GM11168 (cell line): ENCODE measurements around the gene ESR2.

ENCODE experiments used
- in situ Hi-C: fragments of 300-500 bp; cut with MboI; formaldehyde crosslinking; loops from one replicate; pipeline ENCODE4 v1.12.0; 2022; ENCODE audit warnings: low sequenced_read_pairs; ENCODE audit not compliant: unreplicated experiment

The ESR2 gene

GRCh38 chr14:64278458-64278857, 15.7 kb downstream of the ESR2 start:
- in situ Hi-C loops = no loop called here

DNA sequence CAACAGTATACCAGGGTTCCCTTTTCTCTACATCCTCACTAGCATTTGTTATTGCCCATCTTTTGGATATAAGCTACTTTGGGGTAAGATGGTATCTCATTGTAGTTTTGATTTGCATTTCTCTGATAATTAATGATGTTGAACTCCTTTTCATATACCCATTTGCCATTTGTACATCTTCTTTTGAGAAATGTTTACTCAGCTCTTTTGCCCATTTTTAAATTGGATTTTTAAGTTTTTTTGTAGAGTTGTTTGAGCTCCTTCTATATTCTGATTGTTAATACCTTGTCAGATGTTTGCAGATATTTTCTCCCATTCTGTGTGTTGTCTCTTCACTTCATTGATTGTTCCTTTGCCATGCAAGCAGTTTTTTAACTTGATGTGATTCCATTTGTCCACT, 22.2 kb downstream of the ESR2 start:
- in situ Hi-C loops = no loop called here

- in situ Hi-C loops = no loop called here
These were observed 27.9 kb downstream of the ESR2 start for GRCh38 chr14:64266239-64266638.

DNA sequence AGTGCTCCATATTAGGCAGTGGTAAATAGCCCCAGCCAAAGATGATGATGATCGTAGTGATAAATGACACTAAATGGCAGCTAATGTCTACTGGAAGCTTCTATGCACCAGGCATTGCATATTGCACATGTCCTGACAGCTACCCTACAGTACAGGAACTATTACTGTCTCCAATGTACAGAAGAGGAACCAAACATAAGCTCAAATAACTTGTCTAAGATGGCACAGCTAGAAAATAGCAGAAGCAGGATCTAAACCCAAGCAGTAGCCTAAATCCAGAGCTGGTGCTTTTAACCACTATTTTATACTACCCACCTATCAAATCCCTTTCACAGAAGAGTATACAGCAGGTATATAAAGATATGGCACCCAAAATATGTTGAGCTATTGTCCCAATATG, 28.9 kb downstream of the ESR2 start:
- in situ Hi-C loops = no loop called here

DNA sequence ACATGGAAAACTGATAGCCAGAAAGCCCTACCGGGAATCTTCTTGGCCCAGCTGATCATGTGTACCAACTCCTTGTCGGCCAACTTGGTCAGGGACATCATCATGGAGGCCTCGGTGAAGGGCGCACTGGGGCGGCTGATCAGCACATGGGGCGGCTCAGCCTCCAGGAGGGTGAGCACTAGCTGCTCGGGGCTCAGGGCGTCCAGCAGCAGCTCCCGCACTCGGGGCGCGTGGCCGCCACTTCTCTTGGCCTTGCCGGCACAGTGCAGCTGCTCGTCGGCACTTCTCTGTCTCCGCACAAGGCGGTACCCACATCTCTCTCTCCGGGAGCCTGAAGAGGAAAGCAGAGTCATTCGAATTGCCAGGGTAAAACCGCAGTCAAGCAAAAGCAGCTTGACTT, 33.8 kb downstream of the ESR2 start:
- in situ Hi-C loops = no loop called here

- in situ Hi-C loops = no loop called here
These were observed 38.4 kb downstream of the ESR2 start for GRCh38 chr14:64255756-64256155.

DNA sequence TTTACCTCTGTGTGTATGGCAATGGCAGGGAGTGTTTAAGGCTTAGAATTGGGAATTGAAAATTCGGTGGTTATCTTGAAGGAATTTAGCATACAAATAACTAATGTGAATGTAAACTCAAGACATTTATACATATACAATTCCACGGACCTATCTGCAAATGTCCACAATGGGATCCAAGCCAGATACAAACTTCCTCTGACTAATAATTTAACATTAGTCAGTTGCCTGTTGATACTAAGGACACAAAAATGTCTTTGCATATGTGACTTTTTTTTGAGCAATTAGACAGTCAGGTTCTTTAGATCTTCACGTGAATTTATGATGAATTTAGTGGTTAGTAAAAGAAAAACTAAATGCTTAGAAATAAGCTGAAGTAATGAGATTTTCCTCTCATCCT, 40.5 kb downstream of the ESR2 start:
- in situ Hi-C loops = no loop called here

GRCh38 chr14:64249363-64249762, 44.8 kb downstream of the ESR2 start:
- in situ Hi-C loops = no loop called here

- in situ Hi-C loops = no loop called here
These were observed 45.5 kb downstream of the ESR2 start for GRCh38 chr14:64248689-64249088.

DNA sequence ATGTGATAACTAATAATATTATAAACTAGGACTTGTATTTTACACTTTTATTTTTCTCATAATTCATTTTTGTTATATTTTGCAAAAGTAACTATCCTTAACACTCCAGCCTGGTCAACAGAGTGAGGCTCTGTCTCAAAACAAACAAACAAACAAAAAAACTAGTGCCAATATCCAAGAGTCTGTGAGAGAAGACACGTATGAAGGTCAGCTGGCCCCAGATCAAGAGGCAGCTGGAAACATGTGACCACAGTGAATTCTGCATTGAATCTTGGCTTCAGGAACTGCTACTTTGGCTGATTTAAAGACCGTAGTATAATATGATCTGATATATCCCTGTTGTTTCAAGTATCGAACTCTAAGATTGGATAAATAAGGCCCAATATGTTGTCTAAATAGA, 47.0 kb downstream of the ESR2 start:
- in situ Hi-C loops = no loop called here

- in situ Hi-C loops = no loop called here
These were observed 47.5 kb downstream of the ESR2 start for GRCh38 chr14:64246688-64247087.

GRCh38 chr14:64245491-64245890, 48.7 kb downstream of the ESR2 start:
- in situ Hi-C loops = no loop called here

- in situ Hi-C loops = no loop called here
These were observed 49.9 kb downstream of the ESR2 start for GRCh38 chr14:64244279-64244678.

GRCh38 chr14:64238631-64239030, 55.5 kb downstream of the ESR2 start:
- in situ Hi-C loops = no loop called here

- in situ Hi-C loops = no loop called here
These were observed 56.1 kb downstream of the ESR2 start for GRCh38 chr14:64238049-64238448.

GRCh38 chr14:64235652-64236640, 58.2 kb downstream of the ESR2 start:
- in situ Hi-C loops = no loop called here

DNA sequence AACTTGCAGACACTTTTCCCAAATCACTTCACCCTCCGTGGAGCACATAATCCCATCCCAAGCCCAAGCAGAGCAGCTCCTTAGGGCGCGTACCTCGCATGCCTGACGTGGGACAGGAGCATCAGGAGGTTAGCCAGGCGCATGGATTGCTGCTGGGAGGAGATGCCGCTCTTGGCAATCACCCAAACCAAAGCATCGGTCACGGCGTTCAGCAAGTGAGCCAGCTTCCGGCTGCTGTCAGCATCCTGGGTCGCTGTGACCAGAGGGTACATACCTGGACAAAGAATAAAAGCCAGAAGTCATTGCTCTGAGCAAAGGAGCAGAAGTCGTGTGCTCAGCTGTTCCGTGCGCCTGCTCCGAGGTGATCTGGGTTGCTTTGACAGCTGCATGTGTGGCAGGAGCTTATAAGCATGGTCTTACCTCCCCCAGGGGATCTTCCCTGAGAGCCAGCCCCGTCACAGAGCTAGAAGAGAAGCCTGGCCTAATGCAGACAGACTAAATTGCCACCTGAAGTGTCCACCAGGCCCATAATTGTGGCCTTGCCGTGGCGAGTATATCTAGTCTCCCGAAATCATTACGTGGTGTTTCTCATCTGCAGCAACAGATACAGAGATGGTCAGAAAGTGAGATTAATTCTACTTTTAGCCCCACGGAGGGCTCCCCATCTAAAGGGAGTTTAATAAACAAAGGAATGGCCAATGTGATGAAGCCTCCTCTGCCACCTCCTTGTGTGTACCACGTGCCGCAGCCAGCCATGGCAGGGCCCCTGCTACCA, 59.1 kb downstream of the ESR2 start:
- in situ Hi-C loops = no loop called here

GRCh38 chr14:64233531-64234190, 60.5 kb downstream of the ESR2 start:
- in situ Hi-C loops = no loop called here

GRCh38 chr14:64232944-64233343, 61.2 kb downstream of the ESR2 start:
- in situ Hi-C loops = no loop called here

GRCh38 chr14:64232095-64232838, 61.9 kb downstream of the ESR2 start:
- in situ Hi-C loops = no loop called here
